Measurements from ENCODE around the gene RNU1-4.
"Not testable (repeated sequence)": the region's sequence is repeated elsewhere in the genome, so short reads cannot be mapped to it uniquely, and the experiment has no call there.

RNU1-4 gene

DNA sequence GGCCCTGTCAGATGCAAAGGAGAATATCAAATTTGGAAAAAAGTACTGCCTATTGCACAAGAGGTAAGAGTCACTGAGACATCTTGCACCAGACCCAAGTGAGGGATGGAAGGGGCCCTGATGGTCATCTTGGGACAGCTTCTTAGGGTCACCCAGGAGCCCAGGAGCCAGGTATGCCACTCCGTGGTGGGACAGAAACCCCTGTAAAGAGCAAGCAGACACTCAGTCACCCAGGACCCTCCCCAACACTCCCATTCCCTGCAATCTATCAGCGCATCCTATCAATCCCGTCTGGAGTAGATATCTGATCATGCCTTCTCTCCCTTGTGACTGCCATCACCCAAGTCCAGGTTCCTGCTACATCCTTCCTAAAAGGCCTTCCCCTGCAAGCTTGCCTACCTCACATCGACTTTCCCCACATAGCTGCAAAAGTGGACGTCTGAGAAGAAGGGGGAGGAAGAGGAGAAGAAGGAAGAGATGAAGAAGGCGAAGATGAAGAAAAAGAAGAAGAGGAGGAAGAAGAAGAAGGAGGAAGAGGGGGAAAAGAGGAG, 30.7 kb downstream of the RNU1-4 start:
- not testable (repeated sequence) for DNase-seq

DNA sequence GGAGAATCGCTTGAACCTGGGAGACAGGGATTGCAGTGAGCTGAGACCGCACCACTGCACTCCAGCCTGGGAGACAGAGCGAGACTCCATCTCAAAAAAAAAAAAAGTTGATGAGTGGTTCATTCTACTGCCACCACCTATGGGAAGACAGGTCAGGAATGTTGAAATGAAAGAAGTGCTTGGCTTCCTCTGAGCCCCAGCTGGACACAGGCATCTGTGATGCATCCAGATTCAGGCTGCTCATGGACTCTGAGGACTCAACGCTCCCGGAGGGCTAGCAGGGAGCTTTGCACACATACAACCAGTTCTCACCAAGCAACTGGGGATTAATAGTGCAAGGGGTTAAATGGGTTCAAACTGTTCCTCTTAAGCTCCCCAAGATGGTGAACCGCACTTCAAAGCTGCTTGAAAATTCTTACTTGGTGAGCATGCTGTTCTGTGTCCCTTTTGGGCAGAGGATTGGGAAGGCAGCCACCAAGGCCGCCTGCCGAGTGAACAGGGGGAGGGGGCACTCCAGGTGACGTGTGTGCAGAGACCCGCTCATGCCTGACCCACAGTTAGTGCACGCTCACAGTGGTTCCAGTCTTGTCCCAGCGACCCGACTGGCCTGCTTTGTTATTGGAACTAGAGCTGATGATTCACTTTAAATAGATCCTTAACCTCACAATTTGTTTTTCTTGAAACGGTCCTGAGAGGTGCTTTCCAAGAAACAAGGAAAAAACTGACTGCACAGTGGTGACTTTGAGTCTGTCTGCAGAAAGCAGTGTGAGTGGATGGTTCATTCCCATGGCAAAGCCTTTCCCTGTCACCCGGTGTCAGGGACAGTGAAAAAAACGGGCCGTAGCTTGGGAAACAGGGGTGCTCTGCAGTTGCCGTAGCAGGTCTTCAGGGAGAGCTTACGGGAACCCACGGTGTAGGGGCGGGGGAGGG, 32.2 kb downstream of the RNU1-4 start:
- DNase-seq = not testable (repeated sequence)

DNA sequence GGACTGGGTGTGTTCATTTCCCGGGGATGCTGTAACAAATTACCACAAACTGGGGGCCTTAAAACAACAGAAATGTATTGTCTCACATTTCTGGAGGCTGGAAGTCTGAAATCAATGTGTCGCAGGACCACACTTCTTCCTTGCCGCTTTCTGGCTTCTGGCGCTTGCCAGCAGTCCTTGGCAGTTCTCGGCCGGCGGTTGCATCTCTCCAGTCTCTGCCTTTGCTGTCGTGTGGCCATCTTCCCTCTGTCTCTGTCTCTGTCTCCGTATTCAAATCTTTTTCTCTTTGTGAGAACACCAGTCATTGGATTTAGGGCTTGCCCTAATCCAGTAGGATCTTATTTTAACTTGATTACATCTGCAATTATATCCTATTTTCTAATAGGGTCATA, 32.9 kb downstream of the RNU1-4 start:
- DNase-seq = not testable (repeated sequence)

DNA sequence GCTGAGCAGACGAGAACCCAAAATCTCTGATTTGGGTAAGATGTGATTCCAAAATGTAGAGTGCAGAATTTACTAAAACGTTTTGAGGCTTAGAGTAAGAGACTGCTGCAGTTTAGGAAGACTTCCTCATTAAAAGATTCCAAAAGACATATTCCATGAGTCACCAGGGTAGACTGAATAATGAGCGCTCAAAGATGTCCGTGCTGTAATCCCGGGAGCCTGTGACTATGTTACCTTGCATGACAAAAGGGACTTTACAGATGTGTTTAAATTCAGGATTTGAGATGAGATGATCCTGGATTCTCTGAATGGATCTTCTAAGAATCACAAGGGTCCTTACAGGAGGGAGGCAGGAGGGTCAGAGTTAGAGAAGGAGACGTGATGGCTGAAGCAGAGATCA, 33.4 kb downstream of the RNU1-4 start:
- not testable (repeated sequence) for DNase-seq

DNA sequence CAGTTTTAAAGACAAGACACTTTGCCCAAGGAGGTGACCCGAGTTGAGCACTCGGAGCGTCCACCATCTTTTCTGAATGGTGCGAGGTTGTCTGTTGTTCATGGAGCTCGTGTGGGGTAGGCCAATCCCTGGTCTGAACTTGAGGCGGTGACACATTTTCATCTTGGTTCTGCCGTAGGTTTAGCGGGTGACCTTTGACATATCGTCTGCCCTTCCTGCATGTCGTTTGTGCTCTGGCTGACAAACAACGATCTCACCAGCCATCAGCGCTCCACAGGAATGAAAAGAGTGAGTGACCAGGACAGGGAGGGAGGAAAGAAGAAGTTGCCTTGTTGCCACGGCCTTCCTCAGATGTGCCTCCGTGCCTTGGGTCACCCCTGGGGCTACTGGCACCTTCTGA, 34.5 kb downstream of the RNU1-4 start:
- DNase-seq = not testable (repeated sequence)

DNA sequence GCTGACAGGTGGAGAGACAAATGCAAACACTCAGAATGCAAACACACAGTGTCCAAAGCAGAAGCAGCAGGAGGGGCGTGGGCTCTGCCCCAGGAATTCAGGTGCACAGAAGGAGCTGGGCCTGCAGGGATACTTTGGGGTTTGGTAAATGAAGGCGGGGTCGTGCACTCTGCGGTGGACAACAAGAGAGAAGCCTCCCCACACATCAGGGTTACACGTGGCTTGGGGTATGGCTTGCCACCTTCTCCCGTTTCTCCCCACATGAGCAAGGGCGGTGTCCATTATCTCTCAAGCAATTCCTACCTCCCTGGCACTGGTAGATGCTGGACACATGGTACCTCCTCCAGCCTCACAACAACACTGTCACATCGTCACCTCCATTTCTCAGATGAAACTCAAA, 35.0 kb downstream of the RNU1-4 start:
- DNase-seq = not testable (repeated sequence)

DNA sequence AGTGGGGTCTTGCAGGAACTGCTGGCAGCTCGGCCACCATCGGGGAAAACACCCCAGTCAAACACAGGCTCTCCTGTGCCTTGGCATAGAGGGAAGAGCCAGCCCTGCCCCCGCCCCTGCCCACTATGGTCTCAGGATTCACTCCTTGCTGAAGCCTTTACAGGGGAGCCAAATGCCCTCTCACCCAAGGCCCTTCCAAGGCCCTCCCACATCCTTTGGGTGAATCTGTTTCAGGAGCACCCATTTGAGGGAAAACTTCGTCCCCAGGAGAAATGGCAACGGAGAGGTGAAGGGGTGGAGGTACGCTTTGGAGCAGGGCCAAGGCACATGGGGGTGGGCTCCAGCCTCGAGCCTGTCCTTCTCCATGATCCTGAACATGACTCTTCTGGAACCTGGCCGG, 35.9 kb downstream of the RNU1-4 start:
- DNase-seq = not testable (repeated sequence)

DNA sequence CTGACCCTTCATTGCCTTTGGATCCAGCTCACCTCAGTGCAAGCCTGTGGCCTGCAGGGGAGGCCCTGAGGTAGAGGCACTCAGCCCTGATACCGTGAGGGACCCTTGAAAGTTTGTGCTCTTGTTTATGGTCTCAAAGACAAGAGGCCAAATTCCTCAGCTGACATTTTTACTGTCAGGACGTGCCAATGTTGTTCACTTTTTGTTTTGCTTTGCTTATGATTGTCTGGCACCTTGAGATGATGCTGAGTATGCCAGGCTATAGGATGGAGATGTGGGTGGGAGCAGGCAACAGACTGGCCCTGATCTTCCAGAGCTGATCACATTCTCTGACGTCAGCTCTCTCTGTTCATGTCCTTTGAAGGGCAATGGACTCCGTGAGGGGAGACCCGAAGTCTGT, 36.5 kb downstream of the RNU1-4 start:
- not testable (repeated sequence) for DNase-seq

DNA sequence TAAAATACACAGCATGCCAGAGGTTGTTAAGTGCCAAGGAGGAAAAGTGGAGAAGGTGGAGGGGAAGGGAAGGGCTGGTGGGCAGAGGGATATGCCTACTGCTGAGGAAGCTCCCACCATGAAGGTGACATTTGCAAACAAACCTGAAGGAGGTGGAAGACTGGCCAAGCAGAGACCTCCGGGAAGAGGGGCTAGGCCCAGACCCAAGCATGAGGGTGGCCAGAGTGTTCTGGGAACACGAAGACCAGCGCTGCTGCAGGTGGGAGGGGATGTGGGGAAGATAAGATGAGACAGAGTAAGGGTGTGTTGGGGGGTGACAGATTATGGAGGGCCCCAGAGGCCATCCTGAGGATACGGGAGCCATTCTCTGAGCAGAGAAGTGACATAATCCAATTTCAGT, 37.5 kb downstream of the RNU1-4 start:
- not testable (repeated sequence) for DNase-seq

DNA sequence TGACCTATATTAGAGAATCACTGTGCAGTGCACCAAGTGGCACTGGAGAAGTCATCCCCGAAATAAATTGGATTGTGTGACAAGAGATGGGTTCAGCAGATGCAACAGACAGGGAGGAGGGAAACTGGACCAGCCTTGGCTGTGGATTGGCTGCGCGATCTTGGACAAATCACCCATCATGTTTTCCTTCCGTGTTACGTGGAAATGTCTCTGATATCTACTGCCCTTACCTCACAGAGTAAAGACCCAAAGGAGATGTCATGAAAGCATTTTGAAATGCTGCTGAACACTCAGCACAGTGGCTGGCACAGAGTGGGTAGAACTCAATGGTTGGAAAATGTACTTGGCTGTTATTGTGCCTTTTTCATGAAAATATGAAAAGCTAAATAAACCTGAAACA, 39.2 kb downstream of the RNU1-4 start:
- not testable (repeated sequence) for DNase-seq

DNA sequence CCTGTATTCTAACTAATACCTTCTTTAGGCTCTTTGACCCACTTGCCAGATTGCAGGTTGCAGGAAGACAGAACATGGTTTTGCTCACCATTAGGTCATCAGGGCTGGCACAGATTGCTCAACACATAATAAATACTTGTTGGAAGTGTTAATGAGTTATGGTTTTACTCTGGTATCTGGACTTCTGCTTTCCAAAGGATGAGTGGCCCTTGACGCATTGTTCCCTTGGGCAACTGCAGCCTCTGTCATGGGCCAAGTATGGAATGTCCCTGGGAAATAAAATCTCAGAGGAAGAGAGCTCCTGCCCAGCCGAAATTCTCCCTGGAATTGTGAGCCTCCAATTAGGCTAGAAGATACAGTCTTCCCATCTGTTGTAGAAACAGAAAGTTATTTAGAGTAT, 40.7 kb downstream of the RNU1-4 start:
- DNase-seq = not testable (repeated sequence)

DNA sequence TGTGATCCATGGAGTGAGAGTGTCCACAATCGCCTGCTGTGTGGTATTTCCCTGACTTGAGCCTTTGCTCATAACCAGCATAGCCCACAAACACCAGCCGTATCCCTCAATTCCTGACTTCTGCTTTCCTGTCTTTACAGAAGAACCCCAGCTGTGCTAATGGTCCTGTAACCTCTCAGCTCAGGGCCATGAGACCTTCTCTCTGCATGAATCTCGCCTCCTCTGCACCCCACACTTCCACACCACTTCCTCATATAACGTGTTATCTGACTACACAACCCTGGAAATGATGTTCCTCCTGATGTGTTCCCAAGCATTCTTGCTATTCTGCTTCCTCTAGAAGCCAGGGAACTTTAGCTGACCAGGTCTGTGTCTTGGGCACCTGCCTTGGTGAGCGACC, 41.3 kb downstream of the RNU1-4 start:
- DNase-seq = not testable (repeated sequence)

DNA sequence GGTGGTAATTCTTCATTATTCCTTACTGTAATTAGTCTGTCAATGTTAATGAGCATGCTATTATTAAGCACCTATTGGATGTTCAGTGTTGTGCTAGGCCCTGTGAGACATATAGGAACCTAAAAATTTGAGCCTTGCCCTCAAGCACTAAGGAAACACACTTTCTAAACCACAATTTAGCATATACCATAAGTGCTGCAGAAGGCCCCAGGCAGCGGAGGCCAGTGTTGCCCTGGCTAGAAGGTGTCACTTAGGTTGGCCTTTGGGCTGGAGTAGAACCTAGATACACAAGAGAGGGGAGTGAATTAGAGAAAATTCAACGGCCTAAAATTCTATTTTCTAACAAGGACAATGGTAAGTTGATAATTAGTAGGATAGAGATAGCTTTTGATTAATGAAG, 44.6 kb downstream of the RNU1-4 start:
- DNase-seq = not testable (repeated sequence)

DNA sequence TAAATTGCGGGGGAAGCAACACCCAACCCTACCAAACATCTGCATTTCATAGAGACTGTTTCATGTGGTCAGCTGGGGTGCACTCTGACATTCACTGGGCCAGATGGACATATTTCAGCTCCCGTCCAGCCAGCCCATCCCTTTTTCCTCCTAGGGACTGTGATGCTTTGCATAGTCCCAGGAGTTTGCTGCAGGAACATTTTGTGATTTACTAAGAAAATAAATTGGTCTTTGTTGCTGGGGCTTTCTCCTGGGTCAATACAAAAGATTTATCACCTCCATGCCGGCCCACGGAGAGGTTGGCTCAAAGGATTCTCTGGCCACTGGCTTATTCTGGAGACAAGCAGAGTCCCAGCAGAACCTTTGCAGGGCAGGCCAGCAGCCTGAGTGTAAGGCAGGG, 46.0 kb downstream of the RNU1-4 start:
- not testable (repeated sequence) for DNase-seq

DNA sequence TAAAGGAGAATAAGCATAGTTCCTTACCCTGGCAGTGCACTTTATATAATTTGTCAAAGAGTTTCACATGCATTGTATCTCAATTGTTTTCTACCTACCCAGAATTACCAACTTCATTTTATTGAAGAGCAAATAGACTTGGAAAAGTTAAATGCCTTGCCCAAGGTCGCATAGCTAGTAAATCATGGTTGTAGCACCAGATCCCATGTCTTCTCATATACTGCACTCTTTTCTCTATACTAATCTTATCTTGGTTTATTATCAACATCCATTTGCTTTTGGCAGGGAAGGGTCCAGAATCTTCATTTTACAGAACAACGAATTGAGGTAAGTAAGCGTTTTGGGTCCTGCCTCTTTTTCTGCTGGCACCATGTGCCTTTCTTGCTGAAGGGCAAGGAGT, 46.9 kb downstream of the RNU1-4 start:
- not testable (repeated sequence) for DNase-seq

DNA sequence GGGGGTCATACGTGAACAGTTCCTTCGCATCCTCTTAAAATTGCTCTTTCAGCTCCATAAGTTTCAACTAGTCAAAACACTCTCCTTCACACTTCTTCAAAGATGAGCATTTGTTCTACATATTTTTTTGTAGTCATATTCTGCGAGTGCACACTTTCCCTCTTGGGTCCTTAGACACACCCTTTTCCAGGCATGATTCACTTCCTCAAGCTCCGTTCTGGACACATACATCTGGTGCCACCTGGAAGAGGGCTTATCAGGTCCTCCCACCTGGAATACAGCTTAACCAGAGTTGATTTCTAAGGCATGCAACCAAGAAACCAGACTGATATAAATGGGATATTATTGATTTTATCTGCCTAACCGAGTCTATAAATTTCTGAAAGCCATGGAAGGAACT, 47.4 kb downstream of the RNU1-4 start:
- DNase-seq = not testable (repeated sequence)

All from activated naive CD4-positive, alpha-beta T cell (primary cell).